Endothelial cell of umbilical vein (primary cell): ENCODE results near the gene NEU2. TPM values are rescaled to one million over a fixed set of nuclear protein-coding genes. Genes with fewer than 3 reads are reported as not detected.

ENCODE experiments used
- BruUV-seq: library from RNA; stranded (reverse); fragments of 400-500 nt; replicated peaks from 2 replicates; lab custom pipeline; 2021; lab: Mats Ljungman, UMichigan
- CTCF ChIA-PET: fragments of 300-600, 350-600 bp; sonication (Branson Sonifier 250); formaldehyde crosslinking; loops from one replicate; lab custom pipeline; 2021; ENCODE audit warnings: antibody characterized with exemption, inconsistent platforms; lab: Charles Lee
- POLR2A ChIA-PET: fragments of 300-600, 350-600 bp; sonication (Branson Sonifier 250); formaldehyde crosslinking; loops from one replicate; lab custom pipeline; 2021; ENCODE audit warnings: antibody characterized with exemption, inconsistent platforms; lab: Charles Lee
- DNase-seq: peaks from one replicate; pipeline ENCODE4 v3.0.0-alpha.2; 2011; ENCODE audit warnings: low read depth, low spot score
- FAIRE-seq: peaks from 2 replicates; lab custom pipeline; 2011; peaks lifted over from hg19 to GRCh38; lab: Jason Lieb, UNC
- H2AFZ ChIP-seq: 2 replicates; pipeline ENCODE4 v1.6.0; 2012; ENCODE audit warnings: low read depth, low read length, control low read depth, inconsistent platforms
- H3K27ac ChIP-seq: 2 replicates; pipeline ENCODE4 v1.5.1; 2011; ENCODE audit warnings: low read depth, mild to moderate bottlenecking, control low read depth, low read length, moderate library complexity; ENCODE audit not compliant: insufficient read depth
- H3K27me3 ChIP-seq, 2 experiments: 2 replicates each; pipeline versions ENCODE4 v1.6.0 to v1.6.1; 2011; ENCODE audit warnings: low read length in 2 of 2, mixed read lengths in 1 of 2; ENCODE audit not compliant: control insufficient read depth in 2 of 2, insufficient read depth in 2 of 2
- H3K36me3 ChIP-seq, 2 experiments: 2 replicates in 1 of 2; 3 replicates in 1 of 2; pipeline ENCODE4 v1.5.1; 2011; ENCODE audit warnings: low read length in 2 of 2, mild to moderate bottlenecking in 1 of 2, moderate library complexity in 1 of 2; ENCODE audit not compliant: control insufficient read depth in 2 of 2, insufficient read depth in 2 of 2; ENCODE audit errors: extremely low read depth in 1 of 2
- H3K4me1 ChIP-seq: 3 replicates; pipeline ENCODE4 v1.5.1; 2011; ENCODE audit warnings: mild to moderate bottlenecking, low read length; ENCODE audit not compliant: control insufficient read depth, insufficient read depth; ENCODE audit errors: extremely low read depth
- H3K4me2 ChIP-seq: 2 replicates; pipeline ENCODE4 v1.6.1; 2011; ENCODE audit warnings: low read length, control low read depth, mixed read lengths; ENCODE audit not compliant: insufficient read depth
- H3K4me3 ChIP-seq, 3 experiments: fragments of 200-600 bp in 1 of 3; sonication (generic), shearing (Covaris generic) in 1 of 3; replicated peaks in 1 of 3; 2 replicates each; pipeline ENCODE4 v1.5.1; 2011 to 2016; ENCODE audit warnings: control low read depth in 3 of 3, low read length in 3 of 3, mild to moderate bottlenecking in 2 of 3, inconsistent platforms in 1 of 3, low read depth in 1 of 3, moderate library complexity in 1 of 3; ENCODE audit not compliant: insufficient read depth in 1 of 3
- H3K79me2 ChIP-seq: 2 replicates; pipeline ENCODE4 v1.6.0; 2012; ENCODE audit warnings: low read length, inconsistent platforms; ENCODE audit not compliant: control insufficient read depth, insufficient read depth
- H3K9ac ChIP-seq: replicated peaks from 2 replicates; pipeline ENCODE3; 2011; ENCODE audit warnings: low read length, control low read depth; ENCODE audit not compliant: insufficient read depth; ENCODE audit errors: extremely low read depth
- H3K9me1 ChIP-seq: replicated peaks from 3 replicates; pipeline ENCODE4 v1.6.0; 2011; ENCODE audit warnings: mild to moderate bottlenecking, low read length; ENCODE audit not compliant: control insufficient read depth, insufficient read depth; ENCODE audit errors: extremely low read depth
- H3K9me3 ChIP-seq: replicated peaks from 2 replicates; pipeline ENCODE4 v1.5.1; 2012; ENCODE audit warnings: low read length, inconsistent platforms; ENCODE audit not compliant: control insufficient read depth, insufficient read depth
- H4K20me1 ChIP-seq: replicated peaks from 2 replicates; pipeline ENCODE3; 2011; ENCODE audit warnings: mild to moderate bottlenecking, low read length; ENCODE audit not compliant: control insufficient read depth, insufficient read depth; ENCODE audit errors: extremely low read depth
- EZH2 ChIP-seq: IDR thresholded peaks from 2 replicates; pipeline ENCODE4 v1.6.1; 2012; ENCODE audit warnings: borderline replicate concordance, low read depth, mild to moderate bottlenecking, moderate library complexity, low read length, inconsistent platforms; ENCODE audit not compliant: severe bottlenecking
- FOS ChIP-seq: IDR thresholded peaks from 2 replicates; pipeline ENCODE4 v1.6.1; 2011; ENCODE audit warnings: mild to moderate bottlenecking, low read length, moderate library complexity, borderline replicate concordance; ENCODE audit not compliant: insufficient read depth
- GATA2 ChIP-seq: IDR thresholded peaks from 2 replicates; pipeline ENCODE4 v1.7.0; 2011; ENCODE audit warnings: low read depth, mild to moderate bottlenecking, moderate library complexity, mixed read lengths, low read length; ENCODE audit not compliant: insufficient read length, insufficient read depth
- JUN ChIP-seq: IDR thresholded peaks from 2 replicates; pipeline ENCODE4 v1.6.1; 2011; ENCODE audit warnings: borderline replicate concordance, low read depth; ENCODE audit not compliant: insufficient read length, insufficient read depth
- MYC ChIP-seq: IDR thresholded peaks from one replicate; pipeline ENCODE4 v1.6.1; 2011; ENCODE audit warnings: mild to moderate bottlenecking, low read depth, low read length
- POLR2A ChIP-seq: IDR thresholded peaks from 2 replicates; pipeline ENCODE4 v1.6.1; 2012; ENCODE audit warnings: low read depth, mild to moderate bottlenecking, control low read depth, low read length
- POLR2AphosphoS5 ChIP-seq: IDR thresholded peaks from 2 replicates; pipeline ENCODE4 v1.6.1; 2012; ENCODE audit warnings: low read depth, mild to moderate bottlenecking, control low read depth, low read length, moderate library complexity; ENCODE audit not compliant: insufficient read depth
- dilution Hi-C: fragments of 300-500 bp; cut with MboI; formaldehyde crosslinking; loops from one replicate; pipeline ENCODE4 v1.15.0; 2019; ENCODE audit warnings: low sequenced_read_pairs; ENCODE audit not compliant: extremely low pct_ligation_motif_present
- intact Hi-C: fragments of 100-400 bp; cut with micrococcal nuclease; formaldehyde crosslinking; loops from one replicate; pipeline ENCODE4 v1.10.0; 2022
- polyA plus RNA-seq, 4 experiments: library from polyadenylated mRNA; depleted of rRNA in 3 of 4; stranded (reverse) in 3 of 4; unstranded in 1 of 4; fragments of >200 nt; gene quantifications; 2 replicates each; pipeline versions ENCODE4 v1.2.1 to v1.2.3, GENCODE V29; 2011 to 2012; ENCODE audit warnings: missing spikeins in 1 of 4
- total RNA-seq: library from RNA; stranded (reverse); gene quantifications from 2 replicates; pipeline ENCODE4 v1.2.3, GENCODE V29; 2021
- TF ChIP-seq, protein P1 (sequence below): IDR thresholded peaks from 2 replicates; pipeline ENCODE4 v1.6.1; 2011; ENCODE audit not compliant: insufficient read depth, insufficient read length
- TF ChIP-seq, protein P2 (sequence below), 2 donors: IDR thresholded peaks; 1 replicate in 1 of 2; 2 replicates in 1 of 2; pipeline ENCODE4 v1.5.1; 2011; ENCODE audit warnings: low read length in 2 of 2, mild to moderate bottlenecking in 2 of 2, moderate library complexity in 2 of 2, control low read depth in 1 of 2, inconsistent platforms in 1 of 2, low read depth in 1 of 2; ENCODE audit not compliant: insufficient read depth in 1 of 2; ENCODE audit errors: extremely low read depth in 1 of 2

Gene NEU2
- total and polyA plus RNA-seq, 2 donors (not counting 3 experiments of a cell fraction or from before 2014, with no cell fraction given): not detected

DNA sequence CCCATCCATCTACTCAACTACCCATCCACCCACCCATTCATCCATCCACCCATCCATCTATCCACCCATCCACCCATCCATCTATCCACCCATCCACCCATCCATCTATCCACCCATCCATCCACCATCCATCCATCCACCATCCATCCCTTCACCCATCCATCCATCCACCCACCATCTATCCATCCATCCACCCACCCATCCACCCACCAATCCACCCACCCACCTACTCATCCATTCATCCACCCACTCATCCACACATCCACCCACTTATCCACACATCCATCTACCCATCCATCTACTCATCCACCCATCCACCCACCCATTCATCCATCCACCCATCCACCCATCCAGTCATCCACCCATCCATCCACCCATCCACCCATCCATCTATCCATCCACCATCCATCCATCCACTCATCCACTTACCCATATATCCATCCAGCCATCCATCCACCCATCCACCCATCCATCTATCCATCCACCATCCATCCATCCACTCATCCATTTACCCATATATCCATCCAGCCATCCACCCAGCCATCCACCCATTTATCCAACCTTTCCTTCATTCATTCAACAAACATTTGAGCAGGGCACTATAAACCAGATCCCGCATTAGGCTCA is 17.3 kb upstream of the NEU2 start:
- H3K9me3 ChIP-seq: no peaks in the 10 kb centered on the region
- no TSS peak for BruUV-seq
- no peak overlapping the region for H2AFZ ChIP-seq
- no peak for TF ChIP-seq POLR2A
- no peak overlapping the region for H3K27ac ChIP-seq
- no peaks in the 10 kb centered on the region for H3K4me1 ChIP-seq
- dilution Hi-C loops: no loop called here
- H3K27me3 ChIP-seq: no peaks in the 10 kb centered on the region
- H3K36me3 ChIP-seq: no peaks in the 10 kb centered on the region
- no peaks in the 10 kb centered on the region for H3K9me1 ChIP-seq
- intact Hi-C loops: no loop called here
- H3K4me2 ChIP-seq: no peak overlapping the region
- CTCF ChIA-PET: no interaction called here
- FAIRE-seq (no peak), DNase-seq (no peak)
- POLR2A ChIA-PET: no interaction called here
- no peaks in the 10 kb centered on the region for H4K20me1 ChIP-seq
- H3K79me2 ChIP-seq: no peaks in the 10 kb centered on the region
- H3K4me3 ChIP-seq: no peak overlapping the region
- no peak overlapping the region for H3K9ac ChIP-seq

DNA sequence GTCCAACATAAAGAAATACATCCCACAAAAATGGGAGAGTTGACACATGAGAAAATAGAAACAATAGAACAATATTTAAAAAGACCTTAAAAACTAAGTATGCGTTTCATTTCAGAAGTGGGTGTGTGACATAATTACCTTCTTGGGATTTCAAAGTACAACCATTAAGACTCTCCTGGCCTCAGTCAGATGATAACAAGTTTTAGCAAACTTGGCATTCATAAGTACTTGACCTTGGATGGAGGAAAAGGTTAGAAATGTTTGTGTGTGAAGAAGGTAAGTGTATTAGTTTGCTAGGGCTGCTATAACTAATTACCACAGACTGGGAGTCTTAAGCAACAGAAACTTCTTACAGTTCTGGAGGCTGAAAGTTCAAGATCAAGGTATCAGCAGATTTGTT is 14.5 kb upstream of the NEU2 start:
- H4K20me1 ChIP-seq: no peaks in the 10 kb centered on the region
- no peak overlapping the region for H3K27ac ChIP-seq
- no peaks in the 10 kb centered on the region for H3K79me2 ChIP-seq
- DNase-seq (no peak), FAIRE-seq (no peak)
- H3K36me3 ChIP-seq: no peaks in the 10 kb centered on the region
- H3K4me1 ChIP-seq: no peaks in the 10 kb centered on the region
- no peak overlapping the region for H3K4me2 ChIP-seq
- BruUV-seq: no TSS peak
- H3K9me1 ChIP-seq: no peaks in the 10 kb centered on the region
- H3K4me3 ChIP-seq: no peak overlapping the region
- H3K9me3 ChIP-seq: no peaks in the 10 kb centered on the region
- CTCF ChIA-PET: interaction anchor here (1.0 kb wide), 1 partner anchor 11 kb away, joined by 5 read pairs; no protein-coding TSS in a partner anchor
- H3K27me3 ChIP-seq: no peaks in the 10 kb centered on the region
- intact Hi-C loops: no loop called here
- H3K9ac ChIP-seq: no peak overlapping the region
- no peak overlapping the region for H2AFZ ChIP-seq
- dilution Hi-C loops: no loop called here
- TF ChIP-seq GATA2: no peak
- no peak for TF ChIP-seq EZH2
- TF ChIP-seq JUN: no peak
- TF ChIP-seq, protein P1, sequence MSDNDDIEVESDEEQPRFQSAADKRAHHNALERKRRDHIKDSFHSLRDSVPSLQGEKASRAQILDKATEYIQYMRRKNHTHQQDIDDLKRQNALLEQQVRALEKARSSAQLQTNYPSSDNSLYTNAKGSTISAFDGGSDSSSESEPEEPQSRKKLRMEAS: no peak
- TF ChIP-seq POLR2AphosphoS5: no peak
- TF ChIP-seq MYC: no peak
- TF ChIP-seq, protein P2, sequence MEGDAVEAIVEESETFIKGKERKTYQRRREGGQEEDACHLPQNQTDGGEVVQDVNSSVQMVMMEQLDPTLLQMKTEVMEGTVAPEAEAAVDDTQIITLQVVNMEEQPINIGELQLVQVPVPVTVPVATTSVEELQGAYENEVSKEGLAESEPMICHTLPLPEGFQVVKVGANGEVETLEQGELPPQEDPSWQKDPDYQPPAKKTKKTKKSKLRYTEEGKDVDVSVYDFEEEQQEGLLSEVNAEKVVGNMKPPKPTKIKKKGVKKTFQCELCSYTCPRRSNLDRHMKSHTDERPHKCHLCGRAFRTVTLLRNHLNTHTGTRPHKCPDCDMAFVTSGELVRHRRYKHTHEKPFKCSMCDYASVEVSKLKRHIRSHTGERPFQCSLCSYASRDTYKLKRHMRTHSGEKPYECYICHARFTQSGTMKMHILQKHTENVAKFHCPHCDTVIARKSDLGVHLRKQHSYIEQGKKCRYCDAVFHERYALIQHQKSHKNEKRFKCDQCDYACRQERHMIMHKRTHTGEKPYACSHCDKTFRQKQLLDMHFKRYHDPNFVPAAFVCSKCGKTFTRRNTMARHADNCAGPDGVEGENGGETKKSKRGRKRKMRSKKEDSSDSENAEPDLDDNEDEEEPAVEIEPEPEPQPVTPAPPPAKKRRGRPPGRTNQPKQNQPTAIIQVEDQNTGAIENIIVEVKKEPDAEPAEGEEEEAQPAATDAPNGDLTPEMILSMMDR (IDR thresholded peaks at IDR 0.05; ENCODE audit: extremely low read depth in 1 of 2, insufficient read depth in 1 of 2, low read depth in 1 of 2, low read length in 2 of 2): no peak
- TF ChIP-seq POLR2A: no peak
- TF ChIP-seq FOS: no peak
- POLR2A ChIA-PET: no interaction called here
